Thyroid gland (tissue), 4 donors: Measurements from ENCODE around the gene SURF1. TPM values are rescaled to one million over a fixed set of nuclear protein-coding genes. Genes with fewer than 3 reads are reported as not detected.
A peak's percentile ranks its signal among the peaks of the same experiment; 100 is the strongest.

Experiments used
- DNase-seq, 2 donors: peaks; one replicate each; pipeline ENCODE4 v3.0.0-alpha.2; 2019
- H3K27ac ChIP-seq, 3 donors: fragments of 200-600 bp; sonication (generic); 1 replicate in 2 of 3; 2 replicates in 1 of 3; pipeline ENCODE4 v1.5.1; 2016 to 2019; ENCODE audit warnings: mild to moderate bottlenecking in 1 of 3, moderate library complexity in 1 of 3
- H3K27me3 ChIP-seq: fragments of 200-600 bp; sonication (generic); one replicate; pipeline ENCODE4 v1.5.1; 2019
- H3K36me3 ChIP-seq, 2 donors: fragments of 200-600 bp; sonication (generic); one replicate each; pipeline ENCODE4 v1.5.1; 2016 to 2019
- H3K4me1 ChIP-seq, 2 donors: fragments of 200-600 bp; sonication (generic); one replicate each; pipeline ENCODE4 v1.5.1; 2017 to 2019
- H3K4me3 ChIP-seq, 3 donors: fragments of 200-600 bp; sonication (generic); replicated peaks in 1 of 3; 1 replicate in 2 of 3; 2 replicates in 1 of 3; pipeline ENCODE4 v1.5.1; 2016; ENCODE audit warnings: mild to moderate bottlenecking in 1 of 3
- H3K9me3 ChIP-seq: fragments of 200-600 bp; sonication (generic); one replicate; pipeline ENCODE4 v1.5.1; 2017
- POLR2A ChIP-seq, 2 donors: fragments of 450-650 bp; IDR thresholded peaks; one replicate each; pipeline ENCODE4 v1.6.1; 2017; ENCODE audit warnings: antibody characterized with exemption in 2 of 2, mild to moderate bottlenecking in 2 of 2, moderate library complexity in 1 of 2
- WGBS, 2 donors: methylation state at CpG; one replicate each; pipeline ENCODE4 v1.1.5; 2017; 5-methylcytosine and 5-hydroxymethylcytosine counted together
- intact Hi-C: fragments of 100-400 bp; cut with DNase I; formaldehyde crosslinking; loops from one replicate; pipeline ENCODE4 v1.15.1; 2023
- total RNA-seq, 4 donors: library from RNA; depleted of rRNA; stranded (reverse); fragments of >200 nt; gene quantifications; one replicate each; pipeline ENCODE4 v1.2.3, GENCODE V29; 2016
- TF ChIP-seq, protein P1 (sequence below), 6 experiments: fragments of 200-600 bp in 3 of 6; fragments of 450-650 bp in 3 of 6; sonication (generic) in 3 of 6; IDR thresholded peaks; one replicate each; pipeline ENCODE4 v1.5.1; 2016 to 2019; ENCODE audit warnings: antibody characterized with exemption in 6 of 6, mild to moderate bottlenecking in 2 of 6, inconsistent platforms in 1 of 6, moderate library complexity in 1 of 6

The SURF1 gene
- total RNA-seq, 4 donors from 2014 or later, result 51.5 to 82.7 (median 64.7) TPM

DNA sequence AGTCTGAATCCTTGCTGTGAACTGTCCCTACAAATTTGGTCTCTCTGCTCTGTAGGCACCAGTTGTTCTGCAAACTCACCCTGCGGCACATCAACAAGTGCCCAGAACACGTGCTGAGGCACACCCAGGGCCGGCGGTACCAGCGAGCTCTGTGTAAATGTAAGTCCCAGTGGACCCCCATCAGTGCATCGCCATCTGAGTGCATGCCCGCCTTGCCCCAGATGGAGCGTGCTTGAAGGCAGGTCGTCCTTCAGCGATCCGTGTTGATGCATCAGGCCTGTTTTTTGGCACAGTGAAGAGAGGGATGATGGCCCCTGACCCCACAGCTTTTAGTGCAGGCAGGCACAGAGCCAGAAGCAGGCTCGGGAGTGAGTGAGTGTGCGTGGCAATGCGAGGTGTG, 1.4 kb upstream of the SURF1 start:
- H3K27ac ChIP-seq, result no peak overlapping the region
- WGBS, 2 donors, result 85 to 87% methylated on average over 14 of the region's 14 CpGs
- H3K4me3 ChIP-seq, result peak overlapping the region in 1 of 3 donors; percentile 69
- peaks cover 17 to 22% of the 10 kb centered on the region in 2 donors for H3K4me1 ChIP-seq
- no peak for DNase-seq
- H3K27me3 ChIP-seq, result no peaks in the 10 kb centered on the region
- intact Hi-C loops, result loop anchor here (10.0 kb wide), 2 partner anchors 127 to 323 kb away; partner anchors contain the start of gene GTF3C5
- peaks cover 19 to 20% of the 10 kb centered on the region in 2 donors for H3K36me3 ChIP-seq
- TF ChIP-seq, protein P1, sequence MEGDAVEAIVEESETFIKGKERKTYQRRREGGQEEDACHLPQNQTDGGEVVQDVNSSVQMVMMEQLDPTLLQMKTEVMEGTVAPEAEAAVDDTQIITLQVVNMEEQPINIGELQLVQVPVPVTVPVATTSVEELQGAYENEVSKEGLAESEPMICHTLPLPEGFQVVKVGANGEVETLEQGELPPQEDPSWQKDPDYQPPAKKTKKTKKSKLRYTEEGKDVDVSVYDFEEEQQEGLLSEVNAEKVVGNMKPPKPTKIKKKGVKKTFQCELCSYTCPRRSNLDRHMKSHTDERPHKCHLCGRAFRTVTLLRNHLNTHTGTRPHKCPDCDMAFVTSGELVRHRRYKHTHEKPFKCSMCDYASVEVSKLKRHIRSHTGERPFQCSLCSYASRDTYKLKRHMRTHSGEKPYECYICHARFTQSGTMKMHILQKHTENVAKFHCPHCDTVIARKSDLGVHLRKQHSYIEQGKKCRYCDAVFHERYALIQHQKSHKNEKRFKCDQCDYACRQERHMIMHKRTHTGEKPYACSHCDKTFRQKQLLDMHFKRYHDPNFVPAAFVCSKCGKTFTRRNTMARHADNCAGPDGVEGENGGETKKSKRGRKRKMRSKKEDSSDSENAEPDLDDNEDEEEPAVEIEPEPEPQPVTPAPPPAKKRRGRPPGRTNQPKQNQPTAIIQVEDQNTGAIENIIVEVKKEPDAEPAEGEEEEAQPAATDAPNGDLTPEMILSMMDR (IDR thresholded peaks at IDR 0.05), result no peak
- no peak for TF ChIP-seq POLR2A (IDR thresholded peaks at IDR 0.05)
- H3K9me3 ChIP-seq, result no peaks in the 10 kb centered on the region

DNA sequence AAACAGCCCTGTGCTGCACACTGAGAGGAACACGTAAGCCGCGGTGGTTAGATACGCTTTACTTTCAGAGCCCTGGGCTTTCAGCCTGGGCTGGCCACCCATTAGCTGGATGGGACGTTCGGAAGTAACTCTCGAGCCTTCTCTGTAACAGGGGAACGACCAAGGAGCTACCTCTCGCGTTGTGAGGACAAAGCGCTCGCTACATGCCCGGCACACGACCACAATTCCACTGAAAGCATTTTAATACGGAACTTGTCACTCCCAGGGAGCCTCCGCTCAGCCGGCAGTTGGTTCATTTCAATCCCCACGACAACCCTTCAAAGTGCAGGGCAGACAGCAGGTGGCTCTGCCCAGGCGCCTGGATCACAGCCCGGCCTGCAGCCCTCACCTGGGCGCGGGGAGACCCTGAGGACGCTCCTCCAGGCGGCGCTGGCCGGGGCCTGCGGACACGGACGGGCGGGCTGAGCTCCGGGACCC, 368 bp downstream of the SURF1 start:
- H3K4me1 ChIP-seq, result peaks cover 17 to 22% of the 10 kb centered on the region in 2 donors
- intact Hi-C loops, result loop anchor here (10.0 kb wide), 2 partner anchors 129 to 321 kb away; partner anchors contain the start of gene GTF3C5

DNA sequence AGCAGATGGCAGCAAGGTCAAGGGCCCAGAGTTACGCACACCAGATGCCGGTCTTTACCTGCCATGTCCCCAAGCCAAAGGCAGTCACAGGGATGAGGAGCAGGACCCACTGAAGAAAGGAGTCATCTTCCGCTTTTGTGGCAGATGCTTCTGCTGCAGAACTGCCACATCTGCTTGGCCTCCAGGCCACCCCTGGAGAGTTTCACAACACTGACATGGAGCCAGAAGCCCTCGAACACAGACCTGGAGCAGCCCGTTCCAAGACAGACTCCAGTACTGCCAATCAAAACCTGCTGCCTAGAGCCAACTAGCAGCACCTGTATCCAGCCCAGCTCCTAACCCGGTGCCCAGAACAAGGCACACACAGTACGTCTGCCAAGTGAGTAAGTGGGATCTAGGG, 1.5 kb downstream of the SURF1 start:
- peaks cover 17 to 25% of the 10 kb centered on the region in 2 donors for H3K4me1 ChIP-seq
- no peak overlapping the region for H3K4me3 ChIP-seq
- H3K9me3 ChIP-seq, result no peaks in the 10 kb centered on the region
- WGBS, 2 donors, result 90 to 93% methylated on average over 2 to 7 of the region's 7 CpGs
- H3K36me3 ChIP-seq, result peaks cover 25 to 28% of the 10 kb centered on the region in 2 donors
- intact Hi-C loops, result loop anchor here (10.0 kb wide), 2 partner anchors 130 to 320 kb away; partner anchors contain the start of gene GTF3C5
- no peak overlapping the region for H3K27ac ChIP-seq
- H3K27me3 ChIP-seq, result no peaks in the 10 kb centered on the region
- DNase-seq, result no peak
- TF ChIP-seq, protein P1 (IDR thresholded peaks at IDR 0.05), result no peak
- no peak for TF ChIP-seq POLR2A (IDR thresholded peaks at IDR 0.05)

More for the DNA sequence above, 368 bp downstream of the SURF1 start:
- 1 to 4% methylated on average over 7 to 18 of the region's 31 CpGs for WGBS, 2 donors
- peaks cover 16 to 21% of the 10 kb centered on the region in 2 donors for H3K36me3 ChIP-seq
- H3K27me3 ChIP-seq, result no peaks in the 10 kb centered on the region
- H3K27ac ChIP-seq, result peak overlapping the region in 1 of 3 donors; percentile 20
- no peak for DNase-seq
- TF ChIP-seq, protein P1 (IDR thresholded peaks at IDR 0.05), result no peak
- TF ChIP-seq POLR2A (IDR thresholded peaks at IDR 0.05), result no peak
- H3K4me3 ChIP-seq, result peak overlapping the region; percentile 69 to 82 (median 74)
- no peaks in the 10 kb centered on the region for H3K9me3 ChIP-seq

DNA sequence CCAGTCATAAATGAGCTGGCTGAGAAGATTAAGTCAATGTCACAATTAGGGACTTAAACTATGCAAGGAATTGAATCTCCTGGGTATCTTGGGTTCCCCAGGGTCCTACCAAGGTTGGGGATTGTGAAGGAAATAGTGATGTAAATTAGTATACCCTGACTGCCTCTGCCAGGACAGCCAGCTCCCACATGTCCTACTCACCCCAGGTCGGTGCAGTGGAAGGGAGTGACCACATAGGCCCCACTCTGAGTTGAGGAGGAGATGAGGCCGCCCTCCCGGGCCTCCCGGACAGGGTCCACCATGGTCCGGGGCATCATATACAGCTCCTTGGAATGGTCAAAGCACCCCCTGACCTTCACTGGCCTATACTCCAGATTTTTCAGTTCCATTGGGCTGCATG, 2.7 kb downstream of the SURF1 start:
- Histone ChIP-seq H3K27me3 (no peaks in the 10 kb centered on the region), H3K9me3 (no peaks in the 10 kb centered on the region), H3K4me3 (no peak overlapping the region), H3K4me1 (peaks cover 25 to 36% of the 10 kb centered on the region in 2 donors), H3K27ac (no peak overlapping the region), H3K36me3 (peaks cover 29 to 32% of the 10 kb centered on the region in 2 donors)
- intact Hi-C loops, result loop anchor here (10.0 kb wide), 2 partner anchors 131 to 319 kb away; partner anchors contain the start of gene GTF3C5
- 76 to 90% methylated on average over 2 to 5 of the region's 5 CpGs for WGBS, 2 donors
- TF ChIP-seq, protein P1 (IDR thresholded peaks at IDR 0.05), result no peak
- no peak for TF ChIP-seq POLR2A (IDR thresholded peaks at IDR 0.05)
- no peak for DNase-seq

DNA sequence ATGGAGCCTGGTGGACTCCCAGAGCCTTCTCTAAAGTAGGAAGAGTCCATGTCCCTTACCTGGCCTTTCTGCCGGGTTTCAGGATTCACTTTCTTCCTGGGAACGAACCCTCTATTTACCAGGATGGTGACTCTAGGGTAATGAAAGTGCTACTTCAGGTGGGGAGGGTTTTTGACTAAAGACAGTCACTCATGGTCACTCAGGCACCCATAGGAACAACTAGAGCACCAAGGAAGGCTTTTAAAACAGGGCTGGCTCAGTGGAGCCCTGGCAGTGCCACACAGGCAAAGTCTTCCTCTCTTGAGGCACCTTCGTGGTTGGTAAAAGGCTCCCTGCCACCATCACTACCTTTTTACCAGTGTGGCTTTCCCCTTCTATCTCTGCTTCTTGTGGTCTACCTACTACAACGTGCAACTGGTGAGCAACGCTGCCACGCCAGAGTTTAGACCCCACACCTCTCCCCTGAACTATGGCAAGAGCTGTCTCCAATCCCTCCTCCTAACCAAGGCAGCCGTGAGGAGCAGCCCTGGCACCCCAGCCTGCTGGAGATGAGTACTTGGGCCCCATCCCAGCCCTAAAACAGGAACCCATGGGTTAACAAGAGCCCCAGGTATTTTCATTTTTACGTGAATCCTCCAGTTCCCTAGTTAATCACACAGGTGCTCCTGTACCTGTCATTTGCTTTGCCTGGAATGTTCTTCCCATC, 3.5 kb downstream of the SURF1 start:
- Histone ChIP-seq H3K27me3 (no peaks in the 10 kb centered on the region), H3K36me3 (peaks cover 29 to 32% of the 10 kb centered on the region in 2 donors), H3K4me1 (peaks cover 25 to 32% of the 10 kb centered on the region in 2 donors), H3K4me3 (no peak overlapping the region), H3K27ac (no peak overlapping the region), H3K9me3 (no peaks in the 10 kb centered on the region)
- TF ChIP-seq, protein P1 (IDR thresholded peaks at IDR 0.05), result no peak
- TF ChIP-seq POLR2A (IDR thresholded peaks at IDR 0.05), result no peak
- WGBS, 2 donors, result 78 to 83% methylated on average over 8 of the region's 8 CpGs
- no peak for DNase-seq
- intact Hi-C loops, result loop anchor here (10.0 kb wide), 2 partner anchors 132 to 318 kb away; partner anchors contain the start of gene GTF3C5
